ENCODE measurements around the gene AWAT2. TPM values are rescaled to one million over a fixed set of nuclear protein-coding genes. Genes with fewer than 3 reads are reported as not detected.

Gene AWAT2
- total RNA-seq, 2 donors from 2014 or later: not detected

- no peak for DNase-seq (ENCODE audit: low spot score)
- H3K4me3 ChIP-seq: no peak overlapping the region
- H3K4me1 ChIP-seq (replicated peaks): no peaks in the 10 kb centered on the region
- no peaks in the 10 kb centered on the region for H3K9me3 ChIP-seq
- H3K27ac ChIP-seq: no peak overlapping the region
- no peak for TF ChIP-seq CTCF (IDR thresholded peaks at IDR 0.05)
- no peak for TF ChIP-seq POLR2A (IDR thresholded peaks at IDR 0.05)
- TF ChIP-seq POLR2AphosphoS5 (IDR thresholded peaks at IDR 0.05): no peak
- 98% methylated on average over 5 of the region's 5 CpGs for WGBS
- H3K36me3 ChIP-seq: no peaks in the 10 kb centered on the region
- no peaks in the 10 kb centered on the region for H3K27me3 ChIP-seq (replicated peaks; ENCODE audit: insufficient read depth)
- intact Hi-C loops (cut with DNase I): no loop called here
Measured at GRCh38 chrX:70079297-70079696, 29.6 kb upstream of the AWAT2 start.

- whole genome bisulfite sequencing: 93% methylated on average over 7 of the region's 7 CpGs
- TF ChIP-seq POLR2A (IDR thresholded peaks at IDR 0.05) (no peak), CTCF (IDR thresholded peaks at IDR 0.05) (no peak)
- Histone ChIP-seq H3K36me3 (no peaks in the 10 kb centered on the region), H3K9me3 (no peaks in the 10 kb centered on the region), H3K4me1 (replicated peaks) (no peaks in the 10 kb centered on the region), H3K4me3 (no peak overlapping the region), H3K27me3 (replicated peaks; ENCODE audit: insufficient read depth) (no peaks in the 10 kb centered on the region), H3K27ac (no peak overlapping the region)
- no peak for DNase-seq (ENCODE audit: low spot score)
- intact Hi-C loops (cut with DNase I): no loop called here
Measured at GRCh38 chrX:70066646-70067045, 16.9 kb upstream of the AWAT2 start.

GRCh38 chrX:70062961-70063550, 13.3 kb upstream of the AWAT2 start:
- Histone ChIP-seq H3K27ac (no peak overlapping the region), H3K36me3 (no peaks in the 10 kb centered on the region), H3K9me3 (no peaks in the 10 kb centered on the region), H3K4me3 (no peak overlapping the region), H3K27me3 (replicated peaks; ENCODE audit: insufficient read depth) (no peaks in the 10 kb centered on the region), H3K4me1 (replicated peaks) (no peaks in the 10 kb centered on the region)
- 97% methylated on average over 40 of the region's 52 CpGs for WGBS
- no peak for DNase-seq (ENCODE audit: low spot score)
- TF ChIP-seq POLR2A (IDR thresholded peaks at IDR 0.05): no peak
- no peak for TF ChIP-seq POLR2AphosphoS5 (IDR thresholded peaks at IDR 0.05)
- no peak for TF ChIP-seq CTCF (IDR thresholded peaks at IDR 0.05)
- intact Hi-C loops (cut with DNase I): no loop called here

- H3K9me3 ChIP-seq: no peaks in the 10 kb centered on the region
- H3K4me3 ChIP-seq: no peak within 1 kb of the TSS
- intact Hi-C loops (cut with DNase I): no loop called here
- WGBS: 93% methylated on average over 12 of the region's 14 CpGs
- no peaks in the 10 kb centered on the region for H3K27me3 ChIP-seq (replicated peaks; ENCODE audit: insufficient read depth)
- DNase-seq (ENCODE audit: low spot score): no peak
- no peak within 1 kb of the TSS for H3K27ac ChIP-seq
- TF ChIP-seq CTCF (IDR thresholded peaks at IDR 0.05) (no peak), POLR2A (IDR thresholded peaks at IDR 0.05) (no peak), POLR2AphosphoS5 (IDR thresholded peaks at IDR 0.05) (no peak)
- H3K36me3 ChIP-seq: no peaks in the 10 kb centered on the region
- no peaks in the 10 kb centered on the region for H3K4me1 ChIP-seq (replicated peaks)
Measured at GRCh38 chrX:70062076-70062475, 12.3 kb upstream of the AWAT2 start, which contains the start of gene OTUD6A. Gene OTUD6A (plus strand): TSS chrX:70062457. CDS start chrX:70062525, 68 bp downstream.

- Histone ChIP-seq H3K27ac (no peak overlapping the region), H3K36me3 (no peaks in the 10 kb centered on the region), H3K27me3 (replicated peaks; ENCODE audit: insufficient read depth) (no peaks in the 10 kb centered on the region), H3K4me1 (replicated peaks) (no peaks in the 10 kb centered on the region), H3K9me3 (no peaks in the 10 kb centered on the region), H3K4me3 (no peak overlapping the region)
- no peak for DNase-seq (ENCODE audit: low spot score)
- 92% methylated on average over 5 of the region's 5 CpGs for WGBS
- intact Hi-C loops (cut with DNase I): no loop called here
- TF ChIP-seq POLR2AphosphoS5 (IDR thresholded peaks at IDR 0.05) (no peak), CTCF (IDR thresholded peaks at IDR 0.05) (no peak), POLR2A (IDR thresholded peaks at IDR 0.05) (no peak)
Measured at GRCh38 chrX:70054391-70054790, 4.7 kb upstream of the AWAT2 start.

All from prostate gland (tissue), 2 donors.